UCSD-AML1 (cell line): ENCODE measurements around the gene AKAP9.
"Not testable (repeated sequence)": the region's sequence is repeated elsewhere in the genome, so short reads cannot be mapped to it uniquely, and the experiment has no call there.

Source experiments
- DNase-seq: peaks from one replicate; lab custom pipeline; 2025; ENCODE audit not compliant: unreplicated experiment; lab: John Stamatoyannopoulos, UW

AKAP9 gene

GRCh38 chr7:92133133-92133736 is 192.6 kb downstream of the AKAP9 start:
- DNase-seq = no peak

DNA sequence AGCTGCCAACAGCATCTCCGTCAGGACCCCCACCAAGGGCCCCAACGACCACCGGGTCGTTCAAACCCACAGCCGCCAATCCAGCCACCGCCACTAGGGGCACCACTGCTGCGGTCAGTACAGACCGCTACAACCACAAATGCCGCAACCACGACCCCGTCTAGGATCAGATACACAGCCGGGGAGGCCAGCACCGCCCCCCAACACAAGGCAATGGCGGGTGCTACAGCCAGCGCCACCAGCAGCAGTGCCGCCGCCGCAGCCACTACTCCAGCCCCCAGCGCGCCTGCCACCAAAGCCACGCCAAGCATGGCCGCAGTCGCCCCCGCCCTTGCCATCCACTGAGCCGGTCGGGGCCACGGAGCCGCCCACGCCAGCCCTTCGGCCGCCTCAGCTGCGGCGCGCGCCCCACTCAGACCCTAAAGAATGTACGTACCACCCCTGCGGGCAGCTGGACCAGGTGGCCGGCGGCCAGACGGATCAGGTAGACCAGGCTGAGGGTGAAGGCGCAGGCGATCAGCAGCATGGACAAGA is 193.1 kb downstream of the AKAP9 start:
- DNase-seq = peak; percentile 59

DNA sequence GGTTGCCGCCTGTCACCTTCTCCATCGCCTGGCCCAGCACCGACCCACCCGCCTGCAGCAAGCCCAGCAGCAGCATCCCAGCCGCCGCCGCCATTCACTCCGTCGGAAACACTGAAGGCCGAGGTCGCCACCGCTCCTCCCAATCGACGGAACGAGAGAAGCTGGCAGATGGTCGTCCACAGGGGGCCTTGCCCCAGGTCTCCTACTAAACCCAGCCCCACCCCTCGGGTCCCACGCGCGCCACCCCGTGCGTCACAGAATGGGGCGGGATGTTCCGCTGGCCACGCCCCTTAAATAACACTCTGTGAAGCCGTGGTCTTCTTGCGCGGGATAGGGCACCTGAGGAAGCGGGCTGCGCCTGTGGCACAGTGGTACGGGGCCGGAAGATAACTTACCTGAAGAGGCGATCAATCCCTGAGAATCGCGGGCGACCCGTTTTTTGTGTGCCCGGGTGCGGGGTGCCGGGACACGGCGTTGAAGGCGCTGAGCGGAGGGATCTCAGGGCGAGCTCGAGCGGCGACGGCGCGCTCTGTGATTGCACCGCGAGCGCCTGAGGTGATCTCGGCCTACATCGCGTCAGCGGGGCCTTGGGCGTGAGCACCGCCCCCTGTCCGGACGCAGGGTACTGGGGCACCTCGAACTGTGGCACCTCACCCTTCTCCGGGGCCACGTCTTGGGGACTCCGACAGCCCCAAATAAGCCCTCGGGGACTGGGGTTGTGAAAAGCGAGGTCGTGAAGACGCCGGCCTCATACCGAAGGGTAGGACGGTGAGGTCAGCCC is 193.8 kb downstream of the AKAP9 start, which contains the start of gene CYP51A1:
TSS of gene CYP51A1 (minus strand) at position 207 of the 781 bp plus-strand sequence. CDS start at position 94, 113 bp downstream.
- peak; percentile 83 for DNase-seq

DNA sequence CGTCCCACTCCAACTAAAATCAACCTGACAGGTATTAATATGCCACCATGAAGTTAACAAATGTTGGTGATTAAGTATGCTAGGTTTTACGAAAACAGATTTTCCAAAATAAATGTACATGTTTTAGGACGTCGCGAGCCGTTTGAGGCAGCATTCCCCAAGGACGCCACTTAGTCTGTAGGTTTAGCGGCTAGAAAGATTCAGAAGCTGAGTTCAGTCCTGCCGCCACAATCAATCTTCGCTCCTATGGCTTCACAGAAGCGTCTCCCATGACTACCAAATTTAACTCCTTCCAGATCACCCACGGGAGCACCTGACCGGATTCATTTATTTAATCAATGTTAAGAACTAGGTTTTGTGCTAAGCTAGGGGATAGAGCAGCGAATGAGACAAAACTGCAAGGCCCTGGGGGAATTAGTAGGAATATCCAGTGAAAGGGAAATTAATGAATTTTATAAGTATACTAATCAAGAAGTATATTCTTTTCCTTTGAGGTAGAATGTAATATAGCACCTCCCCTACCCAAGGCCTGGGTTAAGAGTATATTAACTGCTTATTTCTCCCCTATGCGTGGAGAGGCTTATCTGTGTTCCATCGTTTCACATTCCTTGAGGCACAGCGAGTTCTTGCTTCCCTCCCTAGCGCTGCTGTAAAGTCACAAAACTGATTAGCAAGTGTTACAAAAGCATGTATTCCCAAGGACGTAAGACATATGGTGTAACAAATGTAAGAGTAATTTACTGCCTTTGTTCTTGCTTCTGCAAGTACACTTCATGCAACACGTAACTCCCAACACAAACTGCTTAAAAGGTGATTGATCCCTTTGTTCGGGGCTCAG is 194.6 kb downstream of the AKAP9 start:
- no peak for DNase-seq

DNA sequence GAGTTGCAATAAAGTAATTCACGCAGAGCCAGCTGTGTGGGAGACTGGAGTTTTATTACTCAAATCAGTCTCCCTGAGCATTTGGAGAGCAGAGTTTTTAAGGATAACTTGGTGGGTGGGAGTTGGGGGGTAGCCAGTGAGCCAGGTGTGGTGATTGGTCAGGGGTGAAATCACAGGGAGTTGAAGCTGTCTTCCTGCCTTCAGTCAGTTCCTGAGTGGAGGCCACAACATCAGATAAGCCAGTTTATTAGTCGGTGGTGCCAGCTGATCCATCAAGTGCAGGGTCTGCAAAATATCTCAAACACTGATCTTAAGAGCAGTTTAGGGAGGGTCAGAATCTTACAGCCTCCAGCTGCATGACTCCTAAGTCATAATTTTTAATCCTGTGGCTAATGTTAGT is 196.9 kb downstream of the AKAP9 start:
- no peak for DNase-seq

DNA sequence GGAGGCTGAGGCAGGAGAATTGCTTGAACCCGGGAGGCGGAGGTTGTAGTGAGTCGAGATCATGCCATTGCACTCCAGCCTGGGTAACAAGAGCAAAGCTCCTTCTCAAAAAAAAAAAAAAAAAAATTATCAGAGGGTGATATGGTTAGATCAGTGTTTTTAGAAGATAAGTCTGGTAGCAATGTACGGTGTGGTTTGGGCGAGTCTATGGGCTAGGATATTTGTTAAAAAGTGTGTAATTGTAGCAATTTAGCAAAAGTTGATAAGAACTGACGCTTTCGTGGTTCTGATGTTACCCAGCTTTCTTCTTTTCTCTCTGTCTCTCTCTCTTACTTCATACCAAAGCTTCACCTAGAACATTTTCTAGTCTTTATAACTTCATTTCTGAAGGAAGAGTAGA is 200.5 kb downstream of the AKAP9 start:
- no peak for DNase-seq

DNA sequence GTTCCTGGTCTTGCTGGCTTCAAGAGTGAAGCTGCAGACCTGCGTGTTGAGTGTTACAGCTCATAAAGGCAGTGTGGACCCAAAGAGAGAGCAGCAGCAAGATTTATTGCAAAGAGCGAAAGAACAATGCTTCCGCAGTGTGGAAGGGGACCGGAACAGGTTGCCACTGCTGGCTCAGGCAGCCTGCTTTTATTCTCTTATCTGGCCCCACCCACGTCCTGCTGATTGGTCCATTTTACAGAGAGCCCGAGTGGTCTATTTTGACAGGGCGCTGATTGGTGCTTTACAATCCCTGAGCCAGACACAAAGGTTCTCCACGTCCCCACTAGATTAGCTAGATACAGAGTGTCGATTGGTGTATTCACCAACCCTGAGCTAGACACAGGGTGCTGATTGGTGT is 202.1 kb downstream of the AKAP9 start:
- DNase-seq = not testable (repeated sequence)

DNA sequence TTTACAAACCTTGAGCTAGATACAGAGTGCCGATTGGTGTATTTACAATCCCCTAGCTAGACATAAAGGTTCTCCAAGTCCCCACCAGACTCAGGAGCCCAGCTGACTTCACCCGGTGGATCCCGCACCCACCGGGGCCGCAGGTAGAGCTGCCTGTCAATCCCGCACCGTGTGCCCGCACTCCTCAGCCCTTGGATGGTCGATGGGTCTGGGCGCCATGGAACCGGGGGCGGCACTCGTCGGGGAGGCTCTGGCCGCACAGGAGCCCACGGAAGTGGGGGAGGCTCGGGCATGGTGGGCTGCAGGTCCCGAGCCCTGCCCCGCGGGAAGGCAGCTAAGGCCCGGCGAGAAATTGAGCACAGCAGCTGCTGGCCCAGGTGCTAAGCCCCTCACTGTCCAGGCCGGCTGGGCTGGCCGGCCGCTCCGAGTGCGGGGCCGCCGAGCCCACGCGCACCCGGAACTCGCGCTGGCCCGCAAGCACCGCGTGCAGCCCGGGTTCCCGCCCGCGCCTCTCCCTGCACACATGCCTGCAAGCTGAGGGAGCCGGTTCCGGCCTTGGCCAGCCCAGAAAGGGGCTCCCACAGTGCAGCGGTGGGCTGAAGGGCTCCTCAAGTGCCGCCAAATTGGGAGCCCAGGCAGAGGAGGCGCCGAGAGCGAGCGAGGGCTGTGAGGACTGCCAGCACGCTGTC is 202.7 kb downstream of the AKAP9 start:
- not testable (repeated sequence) for DNase-seq

GRCh38 chr7:92149736-92150239 is 209.1 kb downstream of the AKAP9 start:
- no peak for DNase-seq

GRCh38 chr7:92150450-92151017 is 209.9 kb downstream of the AKAP9 start:
- DNase-seq = no peak

- DNase-seq = no peak
Observed at GRCh38 chr7:92155108-92155739, 214.6 kb downstream of the AKAP9 start.

- DNase-seq = no peak
Observed at GRCh38 chr7:92156990-92157389, 216.3 kb downstream of the AKAP9 start.

- DNase-seq = no peak
Observed at GRCh38 chr7:92158660-92159575, 218.3 kb downstream of the AKAP9 start.
